ENCODE results near the gene CFAP97.
"Not testable (repeated sequence)": the region's sequence is repeated elsewhere in the genome, so short reads cannot be mapped to it uniquely, and the experiment has no call there.

DNA sequence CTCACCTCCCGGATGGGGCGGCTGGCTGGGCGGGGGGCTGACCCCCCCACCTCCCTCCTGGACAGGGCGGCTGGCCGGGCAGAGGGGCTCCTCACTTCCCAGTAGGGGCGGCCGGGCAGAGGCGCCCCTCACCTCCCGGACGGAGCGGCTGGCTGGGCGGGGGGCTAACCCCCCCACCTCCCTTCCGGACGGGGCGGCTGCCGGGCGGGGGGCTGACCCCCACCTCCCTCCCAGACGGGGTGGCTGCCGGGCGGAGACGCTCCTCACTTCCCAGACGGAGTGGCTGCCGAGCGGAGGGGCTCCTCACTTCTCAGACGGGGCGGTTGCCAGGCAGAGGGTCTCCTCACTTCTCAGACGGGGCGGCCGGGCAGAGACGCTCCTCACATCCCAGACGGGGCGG lies 36.7 kb upstream of the CFAP97 start:
- TF ChIP-seq YY1 (IDR thresholded peaks at IDR 0.05; ENCODE audit: insufficient read depth, insufficient read length); ZNF274 (IDR thresholded peaks at IDR 0.05; ENCODE audit: low read depth, low read length); SUZ12 (IDR thresholded peaks at IDR 0.05; ENCODE audit: extremely low read depth, insufficient read depth, insufficient read length): not testable (repeated sequence)
